ENCODE results near the gene PIK3R3. TPM values are rescaled to one million over a fixed set of nuclear protein-coding genes. Genes with fewer than 3 reads are reported as not detected.

PIK3R3 gene
- total RNA-seq, 1 experiment from 2014 or later = 1.6 TPM

DNA sequence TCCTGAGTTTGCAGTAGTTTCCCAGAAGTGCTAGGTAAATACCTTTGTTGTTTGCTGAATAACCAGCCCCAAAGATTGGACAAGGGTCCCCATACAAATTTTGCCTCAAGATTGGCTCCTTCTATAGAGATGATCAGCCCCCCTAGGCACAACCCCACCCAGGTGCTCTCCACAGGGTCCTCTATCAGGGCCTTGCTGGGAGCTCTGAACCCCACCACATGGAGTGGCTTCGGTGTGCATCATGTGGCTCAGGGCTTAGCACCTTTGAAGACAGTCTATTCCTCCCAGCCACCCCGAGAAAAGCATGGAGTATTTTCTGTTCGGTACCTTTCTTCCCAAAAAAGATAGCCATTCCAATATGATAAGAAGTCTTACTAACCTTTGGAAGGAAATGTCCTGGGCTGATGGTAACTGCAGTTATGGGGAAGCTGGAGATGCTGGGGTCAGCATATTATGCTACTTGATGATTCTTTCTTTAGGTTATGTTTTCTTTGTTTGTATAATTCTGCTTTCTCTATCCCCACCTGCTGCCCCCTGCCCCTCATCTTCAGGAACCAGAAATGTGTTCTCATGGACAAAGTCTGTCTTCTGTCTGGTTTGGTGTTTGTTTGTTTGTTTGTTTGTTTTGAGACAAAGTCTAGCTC lies 37.5 kb upstream of the PIK3R3 start (continued):
- TF ChIP-seq YY1 (IDR thresholded peaks at IDR 0.05; ENCODE audit: extremely low read depth, insufficient replicate concordance, low read depth, low read length) = no peak

DNA sequence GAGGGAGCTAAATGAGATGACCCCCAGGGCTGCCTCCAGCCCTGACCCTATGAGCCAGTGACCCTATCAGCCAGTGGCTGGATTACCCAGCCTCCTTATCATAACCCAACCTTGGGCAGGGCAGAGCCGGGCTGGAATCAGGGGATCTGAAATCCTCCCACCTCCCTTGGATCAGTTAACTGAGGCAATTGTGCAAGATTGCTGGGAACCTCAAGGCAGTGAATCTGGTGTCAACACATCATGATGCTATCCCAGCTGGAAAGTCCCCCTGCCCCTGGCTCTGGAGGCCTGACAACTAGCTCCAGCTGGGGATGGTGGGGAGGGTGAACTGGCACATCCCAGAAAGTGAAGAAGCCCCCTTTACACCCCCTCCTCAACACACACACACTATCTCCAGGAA lies 36.0 kb upstream of the PIK3R3 start:
- Histone ChIP-seq H4K20me1 (ENCODE audit: insufficient read depth) (no peaks in the 10 kb centered on the region), H3K36me3 (ENCODE audit: control insufficient read depth in 1 of 2, insufficient read depth in 2 of 2, low read length in 2 of 2) (no peaks in the 10 kb centered on the region), H3K9me2 (ENCODE audit: insufficient read depth) (no peaks in the 10 kb centered on the region), H3K27ac (ENCODE audit: low read depth, low read length) (no peak overlapping the region), H3K79me2 (ENCODE audit: insufficient read depth, low read length) (no peaks in the 10 kb centered on the region), H3K27me3 (ENCODE audit: insufficient read depth, low read length) (no peaks in the 10 kb centered on the region), H3K9ac (ENCODE audit: low read length) (no peak overlapping the region), H3K9me3 (ENCODE audit: control insufficient read depth in 1 of 2, insufficient read depth in 1 of 2, low read depth in 1 of 2, low read length in 2 of 2) (no peaks in the 10 kb centered on the region), H3K4me1 (ENCODE audit: control insufficient read depth in 1 of 2, insufficient read depth in 2 of 2, low read length in 2 of 2) (peaks cover 25 to 26% of the 10 kb centered on the region in 2 experiments), H2AFZ (ENCODE audit: low read depth, low read length, poor library complexity, severe bottlenecking) (no peak overlapping the region), H3K4me3 (replicated peaks in 1 of 2; ENCODE audit: low read depth in 1 of 2, low read length in 2 of 2) (no peak overlapping the region), H3K4me2 (ENCODE audit: low read length) (no peak overlapping the region)
- intact Hi-C loops (cut with micrococcal nuclease) = no loop called here
- ATAC-seq = no peak
- no peak for DNase-seq (ENCODE audit: low read depth, low spot score)
- no TSS peak for BruUV-seq (replicated peaks)
- RAD21 ChIA-PET (ENCODE audit: low non-redundant PET in 1 of 2, low total read pairs in 2 of 2, uncharacterized antibody in 2 of 2, unreplicated experiment in 2 of 2) = no interaction called here
- POLR2A ChIA-PET = no interaction called here
- CTCF ChIA-PET = interaction anchor here (0.7 to 1.4 kb wide), 2 partner anchors 55 to 546 kb away, joined by 3 read pairs; no protein-coding TSS in a partner anchor
- TF ChIP-seq, protein P1, sequence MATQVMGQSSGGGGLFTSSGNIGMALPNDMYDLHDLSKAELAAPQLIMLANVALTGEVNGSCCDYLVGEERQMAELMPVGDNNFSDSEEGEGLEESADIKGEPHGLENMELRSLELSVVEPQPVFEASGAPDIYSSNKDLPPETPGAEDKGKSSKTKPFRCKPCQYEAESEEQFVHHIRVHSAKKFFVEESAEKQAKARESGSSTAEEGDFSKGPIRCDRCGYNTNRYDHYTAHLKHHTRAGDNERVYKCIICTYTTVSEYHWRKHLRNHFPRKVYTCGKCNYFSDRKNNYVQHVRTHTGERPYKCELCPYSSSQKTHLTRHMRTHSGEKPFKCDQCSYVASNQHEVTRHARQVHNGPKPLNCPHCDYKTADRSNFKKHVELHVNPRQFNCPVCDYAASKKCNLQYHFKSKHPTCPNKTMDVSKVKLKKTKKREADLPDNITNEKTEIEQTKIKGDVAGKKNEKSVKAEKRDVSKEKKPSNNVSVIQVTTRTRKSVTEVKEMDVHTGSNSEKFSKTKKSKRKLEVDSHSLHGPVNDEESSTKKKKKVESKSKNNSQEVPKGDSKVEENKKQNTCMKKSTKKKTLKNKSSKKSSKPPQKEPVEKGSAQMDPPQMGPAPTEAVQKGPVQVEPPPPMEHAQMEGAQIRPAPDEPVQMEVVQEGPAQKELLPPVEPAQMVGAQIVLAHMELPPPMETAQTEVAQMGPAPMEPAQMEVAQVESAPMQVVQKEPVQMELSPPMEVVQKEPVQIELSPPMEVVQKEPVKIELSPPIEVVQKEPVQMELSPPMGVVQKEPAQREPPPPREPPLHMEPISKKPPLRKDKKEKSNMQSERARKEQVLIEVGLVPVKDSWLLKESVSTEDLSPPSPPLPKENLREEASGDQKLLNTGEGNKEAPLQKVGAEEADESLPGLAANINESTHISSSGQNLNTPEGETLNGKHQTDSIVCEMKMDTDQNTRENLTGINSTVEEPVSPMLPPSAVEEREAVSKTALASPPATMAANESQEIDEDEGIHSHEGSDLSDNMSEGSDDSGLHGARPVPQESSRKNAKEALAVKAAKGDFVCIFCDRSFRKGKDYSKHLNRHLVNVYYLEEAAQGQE (IDR thresholded peaks at IDR 0.05; ENCODE audit: low read depth) = no peak
- TF ChIP-seq, protein P2, sequence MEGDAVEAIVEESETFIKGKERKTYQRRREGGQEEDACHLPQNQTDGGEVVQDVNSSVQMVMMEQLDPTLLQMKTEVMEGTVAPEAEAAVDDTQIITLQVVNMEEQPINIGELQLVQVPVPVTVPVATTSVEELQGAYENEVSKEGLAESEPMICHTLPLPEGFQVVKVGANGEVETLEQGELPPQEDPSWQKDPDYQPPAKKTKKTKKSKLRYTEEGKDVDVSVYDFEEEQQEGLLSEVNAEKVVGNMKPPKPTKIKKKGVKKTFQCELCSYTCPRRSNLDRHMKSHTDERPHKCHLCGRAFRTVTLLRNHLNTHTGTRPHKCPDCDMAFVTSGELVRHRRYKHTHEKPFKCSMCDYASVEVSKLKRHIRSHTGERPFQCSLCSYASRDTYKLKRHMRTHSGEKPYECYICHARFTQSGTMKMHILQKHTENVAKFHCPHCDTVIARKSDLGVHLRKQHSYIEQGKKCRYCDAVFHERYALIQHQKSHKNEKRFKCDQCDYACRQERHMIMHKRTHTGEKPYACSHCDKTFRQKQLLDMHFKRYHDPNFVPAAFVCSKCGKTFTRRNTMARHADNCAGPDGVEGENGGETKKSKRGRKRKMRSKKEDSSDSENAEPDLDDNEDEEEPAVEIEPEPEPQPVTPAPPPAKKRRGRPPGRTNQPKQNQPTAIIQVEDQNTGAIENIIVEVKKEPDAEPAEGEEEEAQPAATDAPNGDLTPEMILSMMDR (IDR thresholded peaks at IDR 0.05 in 2 of 3, conservative IDR thresholded peaks at IDR 0.05 in 1 of 3; ENCODE audit: borderline replicate concordance in 1 of 3, insufficient read depth in 1 of 3, low read depth in 2 of 3, low read length in 2 of 3) = no peak
- TF ChIP-seq, protein P3, sequence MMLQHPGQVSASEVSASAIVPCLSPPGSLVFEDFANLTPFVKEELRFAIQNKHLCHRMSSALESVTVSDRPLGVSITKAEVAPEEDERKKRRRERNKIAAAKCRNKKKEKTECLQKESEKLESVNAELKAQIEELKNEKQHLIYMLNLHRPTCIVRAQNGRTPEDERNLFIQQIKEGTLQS (IDR thresholded peaks at IDR 0.05) = no peak
- no peak for TF ChIP-seq EZH2phosphoT487 (IDR thresholded peaks at IDR 0.05; ENCODE audit: borderline replicate concordance)
- TF ChIP-seq CBX3 (IDR thresholded peaks at IDR 0.05; ENCODE audit: low read depth) = no peak
- no peak for TF ChIP-seq TCF7L2 (IDR thresholded peaks at IDR 0.05; ENCODE audit: borderline replicate concordance, extremely low read depth, insufficient read depth, insufficient read length)
- no peak for TF ChIP-seq ELF1 (IDR thresholded peaks at IDR 0.05; ENCODE audit: borderline replicate concordance, low read depth)
- no peak for TF ChIP-seq SIN3A (IDR thresholded peaks at IDR 0.05; ENCODE audit: low read depth)
- TF ChIP-seq YY1 (IDR thresholded peaks at IDR 0.05; ENCODE audit: extremely low read depth, insufficient replicate concordance, low read depth, low read length) = no peak
- no peak for TF ChIP-seq POLR2A (IDR thresholded peaks at IDR 0.05; ENCODE audit: borderline replicate concordance, extremely low read depth, insufficient read depth, insufficient read length)
- TF ChIP-seq SRF (IDR thresholded peaks at IDR 0.05; ENCODE audit: low read depth) = no peak
- TF ChIP-seq POLR2AphosphoS5 (IDR thresholded peaks at IDR 0.05; ENCODE audit: low read depth, low read length) = no peak
- no peak for TF ChIP-seq RAD21 (IDR thresholded peaks at IDR 0.05; ENCODE audit: low read depth)
- no peak for TF ChIP-seq ZFX (IDR thresholded peaks at IDR 0.05)
- TF ChIP-seq EGR1 (IDR thresholded peaks at IDR 0.05; ENCODE audit: low read depth) = no peak
- no peak for TF ChIP-seq EZH2 (IDR thresholded peaks at IDR 0.05)
- TF ChIP-seq, protein P4, sequence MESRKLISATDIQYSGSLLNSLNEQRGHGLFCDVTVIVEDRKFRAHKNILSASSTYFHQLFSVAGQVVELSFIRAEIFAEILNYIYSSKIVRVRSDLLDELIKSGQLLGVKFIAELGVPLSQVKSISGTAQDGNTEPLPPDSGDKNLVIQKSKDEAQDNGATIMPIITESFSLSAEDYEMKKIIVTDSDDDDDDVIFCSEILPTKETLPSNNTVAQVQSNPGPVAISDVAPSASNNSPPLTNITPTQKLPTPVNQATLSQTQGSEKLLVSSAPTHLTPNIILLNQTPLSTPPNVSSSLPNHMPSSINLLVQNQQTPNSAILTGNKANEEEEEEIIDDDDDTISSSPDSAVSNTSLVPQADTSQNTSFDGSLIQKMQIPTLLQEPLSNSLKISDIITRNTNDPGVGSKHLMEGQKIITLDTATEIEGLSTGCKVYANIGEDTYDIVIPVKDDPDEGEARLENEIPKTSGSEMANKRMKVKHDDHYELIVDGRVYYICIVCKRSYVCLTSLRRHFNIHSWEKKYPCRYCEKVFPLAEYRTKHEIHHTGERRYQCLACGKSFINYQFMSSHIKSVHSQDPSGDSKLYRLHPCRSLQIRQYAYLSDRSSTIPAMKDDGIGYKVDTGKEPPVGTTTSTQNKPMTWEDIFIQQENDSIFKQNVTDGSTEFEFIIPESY (IDR thresholded peaks at IDR 0.05; ENCODE audit: extremely low read depth, insufficient replicate concordance, low read length) = no peak
